Stimulated activated effector memory CD8-positive, alpha-beta T cell treated with anti-CD3 and anti-CD28 coated beads, Interleukin-12 subunit alpha, Interleukin-12 subunit beta, amount 100 ng/mL, for 72 hours (primary cell): Measurements from ENCODE around the gene SHPK.
"Not testable (repeated sequence)": the region's sequence is repeated elsewhere in the genome, so short reads cannot be mapped to it uniquely, and the experiment has no call there.

ENCODE experiments used
- ATAC-seq: fragments of 150-1000 bp; cut with Tn5 transposase; 2 replicates; pipeline ENCODE4 v1.10.0; 2021
- DNase-seq, 2 donors: peaks; one replicate each; pipeline ENCODE4 v3.0.0; 2021 to 2022; ENCODE audit warnings: low spot score in 2 of 2
- H3K27ac Mint-ChIP-seq: one replicate; pipeline ENCODE4 v1.8.0; 2022; ENCODE audit warnings: mild to moderate bottlenecking, mixed read lengths
- H3K36me3 Mint-ChIP-seq: one replicate; pipeline ENCODE4 v1.8.0; 2022; ENCODE audit warnings: mild to moderate bottlenecking, mixed read lengths
- H3K4me1 Mint-ChIP-seq: one replicate; pipeline ENCODE4 v1.8.0; 2022; ENCODE audit warnings: mixed read lengths
- H3K4me3 Mint-ChIP-seq: one replicate; pipeline ENCODE4 v1.8.0; 2022; ENCODE audit warnings: mild to moderate bottlenecking, mixed read lengths
- H3K9me3 Mint-ChIP-seq: one replicate; pipeline ENCODE4 v1.8.0; 2022; ENCODE audit warnings: mixed read lengths

Gene SHPK

DNA sequence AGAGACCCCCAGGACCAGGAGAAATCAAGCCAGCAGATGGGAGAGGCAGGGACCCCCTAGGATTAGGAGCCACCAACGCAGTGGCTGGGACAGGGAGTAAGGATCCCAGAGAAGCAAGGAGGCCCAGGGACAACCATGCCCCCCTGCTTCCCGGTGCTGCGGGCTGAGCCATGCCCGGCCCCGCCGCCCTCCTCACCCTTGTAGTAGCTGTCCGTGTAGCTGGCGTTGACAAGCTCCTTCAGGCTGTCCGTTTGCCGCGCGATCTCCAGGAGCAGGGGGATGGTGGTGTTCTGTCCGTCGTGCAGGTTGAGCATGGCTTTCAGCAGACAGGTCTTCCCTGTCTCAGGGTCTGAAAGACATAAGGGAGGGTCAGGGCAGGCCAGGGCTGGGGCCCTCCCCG, 45.3 kb downstream of the SHPK start:
- no peaks in the 10 kb centered on the region for H3K4me1 Mint-ChIP-seq
- no peak overlapping the region for H3K4me3 Mint-ChIP-seq
- no peak for ATAC-seq
- DNase-seq = no peak
- H3K9me3 Mint-ChIP-seq = no peaks in the 10 kb centered on the region
- H3K27ac Mint-ChIP-seq = no peak overlapping the region
- H3K36me3 Mint-ChIP-seq = peaks cover 18% of the 10 kb centered on the region

DNA sequence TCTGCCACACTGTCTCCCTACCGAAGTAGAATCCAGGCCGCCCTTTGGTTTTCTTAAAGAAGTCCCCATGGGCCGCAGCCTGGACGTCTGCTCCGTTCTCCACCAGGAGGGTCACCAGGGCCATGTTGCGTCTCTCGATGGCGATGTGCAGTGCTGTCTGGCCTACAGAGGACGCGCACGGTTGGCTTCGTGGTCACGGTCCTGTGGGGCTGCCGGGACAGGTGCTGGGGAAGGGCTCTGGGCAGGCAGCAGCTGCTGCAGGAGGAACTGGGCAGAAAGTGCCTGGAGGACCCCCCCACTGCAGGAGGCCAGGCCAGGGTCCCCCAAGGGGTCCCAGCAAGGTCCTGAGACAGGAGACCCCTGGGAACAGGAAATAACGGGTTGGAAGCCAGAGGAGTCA, 45.8 kb downstream of the SHPK start:
- Mint-ChIP-seq H3K9me3 (no peaks in the 10 kb centered on the region), H3K27ac (no peak overlapping the region), H3K4me3 (no peak overlapping the region), H3K36me3 (peaks cover 18% of the 10 kb centered on the region), H3K4me1 (no peaks in the 10 kb centered on the region)
- DNase-seq = no peak
- ATAC-seq = no peak

DNA sequence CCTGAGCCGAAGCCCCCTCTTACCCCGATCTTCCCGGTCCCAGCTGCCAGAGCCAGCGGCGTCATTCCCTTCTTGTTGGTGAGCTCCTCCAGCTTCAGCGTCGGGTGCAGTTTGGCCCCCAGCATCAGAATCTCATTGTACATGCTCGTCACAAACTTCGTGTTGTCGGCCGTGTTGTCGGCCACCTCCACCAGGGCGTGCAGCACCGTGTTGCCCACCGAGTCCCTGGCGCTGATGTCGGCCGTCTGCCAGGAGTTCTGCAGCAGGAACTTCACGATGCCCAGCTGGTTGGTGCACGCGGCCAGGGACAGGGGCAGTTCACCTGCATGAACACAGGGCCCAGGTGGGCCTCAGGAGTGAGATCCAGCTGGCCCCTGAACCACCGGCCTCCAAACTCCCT, 46.3 kb downstream of the SHPK start:
- no peaks in the 10 kb centered on the region for H3K4me1 Mint-ChIP-seq
- H3K4me3 Mint-ChIP-seq = no peak overlapping the region
- H3K36me3 Mint-ChIP-seq = peaks cover 18% of the 10 kb centered on the region
- no peak for ATAC-seq
- no peak for DNase-seq
- no peaks in the 10 kb centered on the region for H3K9me3 Mint-ChIP-seq
- no peak overlapping the region for H3K27ac Mint-ChIP-seq

DNA sequence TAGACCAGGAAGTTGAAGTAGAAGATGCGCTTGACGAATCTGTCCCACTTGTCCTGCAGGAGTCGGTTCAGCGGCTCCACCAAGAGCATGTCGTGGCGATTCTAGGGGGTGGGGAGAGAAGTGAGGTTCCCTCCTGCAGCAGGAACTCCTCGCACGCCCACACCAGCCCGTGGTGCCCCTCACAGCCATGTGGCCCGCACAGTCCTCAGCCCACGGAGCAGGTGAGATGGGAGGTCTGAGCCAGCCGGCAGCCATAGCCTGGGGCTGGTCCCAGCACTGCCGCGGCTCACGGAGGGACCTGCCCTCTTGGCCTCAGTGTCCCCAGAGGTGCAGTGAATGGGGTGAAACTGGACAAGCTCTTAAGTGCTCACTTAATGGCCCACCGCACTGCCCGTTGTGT, 50.2 kb downstream of the SHPK start:
- no peaks in the 10 kb centered on the region for H3K9me3 Mint-ChIP-seq
- peaks cover 18% of the 10 kb centered on the region for H3K36me3 Mint-ChIP-seq
- H3K4me3 Mint-ChIP-seq = no peak overlapping the region
- no peaks in the 10 kb centered on the region for H3K4me1 Mint-ChIP-seq
- no peak for ATAC-seq
- DNase-seq = no peak
- no peak overlapping the region for H3K27ac Mint-ChIP-seq

DNA sequence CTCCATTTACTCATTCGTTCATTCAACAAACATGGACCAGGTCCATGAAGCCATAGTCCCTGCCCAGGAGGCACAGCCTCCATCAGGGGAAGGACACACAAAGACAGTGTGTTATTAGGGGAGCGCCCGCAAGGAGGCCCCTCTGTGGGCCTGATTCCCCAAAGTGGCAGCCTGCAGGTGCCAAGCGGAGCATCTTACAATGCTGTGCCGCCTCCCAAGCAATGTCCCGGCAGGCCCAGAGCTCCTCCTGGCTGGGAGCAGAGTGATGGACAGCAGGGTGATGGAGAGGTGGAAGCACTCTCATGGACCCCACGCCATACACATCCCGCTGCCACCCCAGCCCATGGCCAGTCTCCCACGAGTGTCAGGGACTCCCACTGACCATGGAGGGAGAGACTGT, 52.6 kb downstream of the SHPK start:
- Mint-ChIP-seq H3K36me3 (peaks cover 11% of the 10 kb centered on the region), H3K27ac (peak overlapping the region; percentile 30), H3K9me3 (no peaks in the 10 kb centered on the region), H3K4me1 (no peaks in the 10 kb centered on the region), H3K4me3 (no peak overlapping the region)
- no peak for ATAC-seq
- DNase-seq = no peak

DNA sequence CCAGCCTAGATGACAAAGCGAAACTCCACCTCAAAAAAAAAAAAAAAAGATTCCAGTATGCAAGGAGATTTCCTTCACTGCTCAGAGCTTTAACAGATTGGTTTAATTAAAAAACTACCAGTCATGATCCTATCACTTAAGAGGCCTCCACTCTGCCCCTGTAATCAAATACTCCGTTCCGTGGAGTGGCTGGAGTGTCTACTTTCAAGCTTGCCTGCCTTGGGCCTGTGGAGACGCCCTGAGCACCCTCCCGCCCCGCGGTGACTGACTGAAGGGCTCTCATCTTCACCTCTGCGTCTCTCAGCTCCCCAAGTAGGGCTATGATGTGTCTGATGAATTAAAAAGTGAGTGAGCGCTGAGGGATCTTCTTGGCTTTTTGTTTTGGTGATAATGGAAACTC, 53.1 kb downstream of the SHPK start:
- Mint-ChIP-seq H3K9me3 (no peaks in the 10 kb centered on the region), H3K36me3 (peaks cover 10% of the 10 kb centered on the region), H3K4me1 (no peaks in the 10 kb centered on the region), H3K4me3 (no peak overlapping the region), H3K27ac (peak overlapping the region; percentile 30)
- ATAC-seq (no peak), DNase-seq (no peak)

DNA sequence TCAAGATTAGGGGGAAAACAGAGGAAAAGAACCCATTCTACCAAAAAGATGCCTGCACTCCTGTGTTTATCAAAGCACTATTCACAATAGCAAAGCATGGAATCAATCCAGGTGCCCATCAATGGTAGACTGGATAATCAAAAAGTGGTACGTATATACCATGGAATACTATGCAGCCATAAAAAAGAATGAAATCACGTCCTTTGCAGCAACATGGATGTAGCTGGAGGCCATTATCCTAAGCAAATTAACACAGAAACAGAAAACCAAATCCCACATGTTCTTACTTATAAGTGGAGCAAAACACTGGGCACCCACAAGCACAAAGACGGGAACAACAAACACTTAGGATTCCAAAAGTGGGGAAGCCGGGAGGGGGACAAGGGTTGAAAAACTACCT, 57.4 kb downstream of the SHPK start:
- not testable (repeated sequence) for H3K4me1 Mint-ChIP-seq, H3K4me3 Mint-ChIP-seq, H3K9me3 Mint-ChIP-seq, DNase-seq, ATAC-seq, H3K27ac Mint-ChIP-seq, H3K36me3 Mint-ChIP-seq

DNA sequence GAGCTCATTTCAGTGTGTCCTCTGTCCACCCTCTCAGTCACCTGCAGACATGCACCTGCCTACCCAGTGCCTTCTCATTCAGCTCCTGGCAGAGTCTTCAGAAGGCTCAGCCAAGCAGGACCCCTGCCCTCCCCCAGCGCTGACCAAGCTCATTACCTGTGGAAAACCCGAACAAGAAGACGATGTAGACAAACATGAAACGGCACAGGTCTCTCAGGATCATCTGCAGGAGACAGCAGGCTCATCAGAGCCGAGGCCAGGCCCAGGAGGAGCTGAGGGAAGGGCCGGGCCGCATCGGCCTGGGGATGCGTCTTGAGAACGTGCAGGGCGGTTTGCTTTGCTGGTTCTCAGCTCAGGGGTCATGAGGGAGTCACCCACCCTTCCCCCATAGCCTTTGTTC, 59.1 kb downstream of the SHPK start:
- DNase-seq = no peak
- Mint-ChIP-seq H3K4me3 (no peak overlapping the region), H3K9me3 (no peaks in the 10 kb centered on the region), H3K36me3 (no peaks in the 10 kb centered on the region), H3K27ac (peak overlapping the region; percentile 29), H3K4me1 (no peaks in the 10 kb centered on the region)
- no peak for ATAC-seq

DNA sequence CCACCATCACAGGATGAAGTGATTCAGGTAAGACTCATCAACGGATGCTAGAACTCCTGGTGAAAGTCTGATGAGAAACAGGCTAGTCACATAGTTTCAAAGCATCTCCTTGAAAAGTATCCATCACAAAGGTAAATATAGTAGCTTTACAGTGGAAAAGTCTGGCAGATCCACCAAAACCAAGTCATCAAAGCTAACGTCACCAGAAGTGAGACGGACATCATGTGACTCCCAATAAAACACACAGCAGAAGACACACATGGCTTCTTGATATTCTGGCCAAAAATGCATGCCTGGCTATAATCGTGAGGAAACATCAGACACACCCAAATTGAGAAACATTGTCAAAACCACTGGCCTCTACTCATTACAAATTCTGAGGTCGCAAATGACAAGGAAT, 60.5 kb downstream of the SHPK start:
- Mint-ChIP-seq H3K27ac (no peak overlapping the region), H3K4me1 (no peaks in the 10 kb centered on the region), H3K9me3 (no peaks in the 10 kb centered on the region), H3K36me3 (no peaks in the 10 kb centered on the region), H3K4me3 (no peak overlapping the region)
- DNase-seq = no peak
- ATAC-seq = no peak

DNA sequence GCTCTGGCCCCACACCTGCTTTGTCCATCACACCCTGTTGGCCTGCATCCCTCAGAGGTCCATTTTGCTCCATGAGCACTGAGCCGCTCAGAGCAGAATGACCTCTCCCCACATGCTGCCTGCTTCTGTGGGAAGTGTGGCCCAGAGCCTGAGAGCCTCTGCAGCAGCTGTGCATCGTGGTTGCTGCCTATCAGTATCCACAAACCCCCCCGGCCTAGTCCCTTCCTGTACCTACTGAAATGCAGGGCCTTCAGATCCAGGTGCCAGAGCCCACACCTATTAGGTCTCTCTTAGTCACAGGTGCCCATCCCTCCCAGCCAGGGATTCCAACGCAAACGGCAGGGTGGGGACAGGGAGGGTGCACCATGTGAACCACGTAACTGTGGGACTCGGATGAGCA, 61.8 kb downstream of the SHPK start:
- H3K9me3 Mint-ChIP-seq = no peaks in the 10 kb centered on the region
- H3K27ac Mint-ChIP-seq = no peak overlapping the region
- no peaks in the 10 kb centered on the region for H3K36me3 Mint-ChIP-seq
- H3K4me1 Mint-ChIP-seq = no peaks in the 10 kb centered on the region
- DNase-seq = no peak
- no peak for ATAC-seq
- no peak overlapping the region for H3K4me3 Mint-ChIP-seq

DNA sequence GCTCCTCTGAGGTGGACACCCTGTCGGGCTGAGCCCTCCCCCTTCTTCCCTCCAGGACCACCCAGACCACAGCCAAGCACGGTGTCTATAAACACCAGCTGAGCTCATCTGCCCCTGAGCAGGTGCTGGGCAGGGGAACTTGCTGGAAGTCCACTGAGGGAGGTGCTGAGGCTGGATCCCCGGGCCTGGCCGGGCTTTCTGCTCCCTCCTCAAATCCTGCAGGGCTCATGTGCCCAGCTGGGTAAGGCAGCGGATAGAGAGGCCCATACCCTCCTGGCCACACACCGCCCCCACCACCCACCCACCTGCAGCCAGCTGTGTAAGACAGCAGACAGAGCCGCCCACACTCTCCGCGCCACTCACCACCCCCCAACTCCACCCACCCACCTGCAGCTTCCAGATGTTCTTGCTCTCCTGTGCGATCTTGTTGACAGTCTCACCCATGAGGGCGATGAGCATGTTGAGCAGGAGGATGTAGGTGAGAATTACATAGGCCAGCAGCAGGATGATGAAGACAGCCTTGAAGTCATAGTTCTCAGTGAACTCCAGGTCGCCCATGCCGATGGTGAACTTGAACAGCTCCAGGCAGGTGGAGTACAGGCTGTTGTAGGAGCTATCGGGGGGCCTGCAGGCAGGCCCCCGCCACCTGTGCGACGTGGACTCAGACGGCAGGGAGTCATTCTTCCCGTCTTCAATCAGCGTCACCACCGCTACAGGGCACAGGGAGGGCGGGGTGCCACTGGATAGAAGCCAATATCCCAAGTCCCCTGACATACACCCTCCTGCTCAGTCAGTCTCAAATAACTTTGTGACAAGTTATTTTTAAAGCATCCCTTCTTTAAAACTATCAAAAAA, 62.6 kb downstream of the SHPK start:
- DNase-seq (no peak), ATAC-seq (no peak)
- Mint-ChIP-seq H3K27ac (no peak overlapping the region), H3K4me3 (no peak overlapping the region), H3K9me3 (no peaks in the 10 kb centered on the region), H3K4me1 (no peaks in the 10 kb centered on the region), H3K36me3 (no peaks in the 10 kb centered on the region)

DNA sequence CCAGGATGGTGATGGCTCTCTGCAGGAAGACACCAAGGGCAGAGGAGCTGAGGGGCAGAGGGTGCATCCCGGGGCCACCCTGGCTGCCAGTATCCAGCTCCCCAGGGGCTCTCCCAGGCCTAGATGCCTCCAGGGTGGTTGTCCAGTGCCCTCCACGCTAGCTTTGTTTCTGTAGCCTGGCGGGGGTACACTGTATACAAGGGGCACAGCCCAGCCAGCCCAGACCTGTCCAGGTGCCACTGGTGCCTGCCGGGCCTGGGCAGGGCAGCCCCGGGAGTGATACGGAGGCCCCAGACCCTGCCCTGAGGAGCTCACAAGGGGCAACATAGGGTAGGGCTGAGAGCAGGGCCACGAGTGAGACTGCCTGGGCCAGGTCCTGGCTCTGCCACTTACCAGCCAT, 63.8 kb downstream of the SHPK start:
- H3K36me3 Mint-ChIP-seq = no peaks in the 10 kb centered on the region
- ATAC-seq (no peak), DNase-seq (no peak)
- no peak overlapping the region for H3K4me3 Mint-ChIP-seq
- H3K27ac Mint-ChIP-seq = no peak overlapping the region
- no peaks in the 10 kb centered on the region for H3K9me3 Mint-ChIP-seq
- H3K4me1 Mint-ChIP-seq = no peaks in the 10 kb centered on the region

DNA sequence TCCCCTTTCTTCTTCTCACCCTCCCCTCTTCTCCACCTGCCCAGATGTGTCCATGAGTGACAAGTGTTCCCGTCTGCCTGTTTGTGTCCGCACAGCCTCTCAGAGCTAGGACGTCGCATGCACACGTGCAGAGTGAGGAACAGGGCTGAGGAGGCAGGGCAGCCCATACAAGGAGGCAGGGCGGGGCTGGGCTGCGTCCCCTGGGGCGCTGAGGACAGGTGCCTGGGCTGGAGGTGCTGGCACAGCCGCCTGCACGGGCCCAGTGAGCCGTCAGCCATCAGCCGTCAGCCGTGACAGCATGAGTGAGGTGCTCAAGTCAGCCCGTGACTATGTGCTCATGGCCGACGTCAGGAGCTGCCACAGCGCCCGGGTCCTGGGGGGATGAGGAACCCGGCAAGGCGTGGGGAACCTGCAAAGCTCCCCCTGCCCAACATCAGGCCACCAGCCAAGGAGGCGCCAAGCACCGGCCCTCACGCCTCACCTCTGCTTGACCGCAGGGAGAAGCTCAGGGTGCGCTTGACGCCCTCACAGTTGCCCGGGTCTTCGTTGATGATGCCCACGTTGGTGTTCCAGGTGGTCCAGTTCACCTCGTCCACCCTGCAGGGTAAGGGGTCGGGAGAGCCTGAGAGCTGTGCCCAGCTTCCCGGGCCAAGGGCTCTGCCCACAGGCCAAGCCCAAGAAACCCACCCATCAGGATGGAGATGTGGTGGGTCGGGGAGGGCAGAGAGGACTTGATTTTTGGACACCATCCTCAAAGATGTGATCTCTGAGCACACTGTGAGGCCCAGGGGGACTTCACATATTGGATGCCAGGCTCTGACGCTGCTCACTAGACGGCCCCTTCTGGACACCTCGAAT, 64.8 kb downstream of the SHPK start:
- H3K9me3 Mint-ChIP-seq = no peaks in the 10 kb centered on the region
- no peak overlapping the region for H3K27ac Mint-ChIP-seq

DNA sequence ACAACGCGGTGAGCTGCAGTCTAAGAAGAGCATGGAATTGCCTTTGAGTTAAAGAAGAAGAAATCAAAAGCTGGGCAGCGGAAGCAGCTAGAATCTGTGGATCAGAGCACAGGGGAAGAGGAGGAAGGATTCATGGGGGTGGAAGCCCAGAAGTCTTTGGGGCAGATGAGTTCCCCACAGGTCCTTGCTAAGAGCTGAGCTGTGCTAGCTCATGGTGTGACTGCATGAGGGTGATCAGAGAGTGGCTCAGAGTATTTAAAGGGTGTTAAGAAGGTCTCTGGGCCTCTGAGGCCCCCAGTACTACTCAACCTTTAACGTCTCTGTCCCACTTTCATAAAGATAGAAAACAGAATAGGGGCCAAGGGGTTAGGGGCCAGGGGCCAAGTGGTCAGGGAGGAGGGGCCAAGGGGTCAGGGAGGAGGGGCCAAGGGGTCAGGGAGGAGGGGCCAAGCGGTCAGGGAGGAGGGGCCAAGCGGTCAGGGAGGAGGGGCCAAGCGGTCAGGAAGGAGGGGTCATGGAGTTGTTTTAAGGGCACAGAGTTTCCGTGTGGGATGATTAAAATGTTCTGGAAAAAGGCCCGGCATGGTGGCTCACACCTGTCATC, 66.4 kb downstream of the SHPK start:
- Mint-ChIP-seq H3K27ac (peak overlapping the region; percentile 13), H3K36me3 (no peaks in the 10 kb centered on the region), H3K4me3 (no peak overlapping the region), H3K4me1 (no peaks in the 10 kb centered on the region), H3K9me3 (no peaks in the 10 kb centered on the region)
- DNase-seq (no peak), ATAC-seq (no peak)

More for the DNA sequence above, 64.8 kb downstream of the SHPK start:
- no peak for DNase-seq
- no peak for ATAC-seq
- Mint-ChIP-seq H3K4me3 (no peak overlapping the region), H3K36me3 (no peaks in the 10 kb centered on the region), H3K4me1 (no peaks in the 10 kb centered on the region)

DNA sequence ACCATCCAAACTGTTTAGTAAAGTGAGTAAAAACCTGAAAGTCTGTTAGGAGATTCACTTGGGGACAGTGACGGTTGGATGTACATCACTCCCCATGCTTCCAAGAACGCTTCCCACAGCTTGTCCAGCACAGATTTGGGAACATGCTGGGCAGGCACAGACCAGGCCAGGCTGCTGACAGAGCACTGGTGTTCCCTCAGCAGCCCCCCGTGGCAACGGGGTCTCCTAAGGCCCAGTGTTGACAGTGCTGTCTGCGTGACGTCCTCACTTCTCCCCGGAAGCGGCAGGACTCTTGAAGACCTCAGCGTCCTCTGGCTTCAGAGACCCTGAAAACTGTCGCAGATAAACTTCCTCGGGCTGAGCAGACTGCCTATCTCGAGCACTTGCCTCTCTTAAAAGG, 69.5 kb downstream of the SHPK start:
- H3K4me3 Mint-ChIP-seq = no peak overlapping the region
- no peaks in the 10 kb centered on the region for H3K9me3 Mint-ChIP-seq
- H3K27ac Mint-ChIP-seq = no peak overlapping the region
- no peaks in the 10 kb centered on the region for H3K4me1 Mint-ChIP-seq
- DNase-seq (no peak), ATAC-seq (no peak)
- no peaks in the 10 kb centered on the region for H3K36me3 Mint-ChIP-seq

DNA sequence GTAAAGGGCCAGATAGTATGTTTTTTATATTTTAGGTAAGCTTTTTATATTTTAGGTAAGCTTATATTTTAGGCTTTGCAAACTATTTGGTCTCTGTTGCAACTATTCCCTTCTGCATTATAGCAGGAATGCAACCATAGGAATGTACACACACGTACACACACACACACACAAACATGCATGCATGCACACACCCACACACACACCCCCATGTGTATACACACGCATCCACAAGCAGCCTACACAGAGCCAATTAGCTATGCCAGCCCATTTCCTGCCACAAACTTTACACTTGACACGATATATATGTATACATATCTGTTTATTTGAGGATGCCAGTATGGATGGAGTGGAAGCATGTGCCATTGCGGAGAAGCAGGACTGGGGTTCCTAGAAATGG, 70.9 kb downstream of the SHPK start:
- H3K9me3 Mint-ChIP-seq = no peaks in the 10 kb centered on the region
- no peaks in the 10 kb centered on the region for H3K36me3 Mint-ChIP-seq
- no peaks in the 10 kb centered on the region for H3K4me1 Mint-ChIP-seq
- no peak overlapping the region for H3K27ac Mint-ChIP-seq
- ATAC-seq (no peak), DNase-seq (no peak)
- H3K4me3 Mint-ChIP-seq = no peak overlapping the region
